ENCODE results near the gene TMEM126B.

The TMEM126B gene

DNA sequence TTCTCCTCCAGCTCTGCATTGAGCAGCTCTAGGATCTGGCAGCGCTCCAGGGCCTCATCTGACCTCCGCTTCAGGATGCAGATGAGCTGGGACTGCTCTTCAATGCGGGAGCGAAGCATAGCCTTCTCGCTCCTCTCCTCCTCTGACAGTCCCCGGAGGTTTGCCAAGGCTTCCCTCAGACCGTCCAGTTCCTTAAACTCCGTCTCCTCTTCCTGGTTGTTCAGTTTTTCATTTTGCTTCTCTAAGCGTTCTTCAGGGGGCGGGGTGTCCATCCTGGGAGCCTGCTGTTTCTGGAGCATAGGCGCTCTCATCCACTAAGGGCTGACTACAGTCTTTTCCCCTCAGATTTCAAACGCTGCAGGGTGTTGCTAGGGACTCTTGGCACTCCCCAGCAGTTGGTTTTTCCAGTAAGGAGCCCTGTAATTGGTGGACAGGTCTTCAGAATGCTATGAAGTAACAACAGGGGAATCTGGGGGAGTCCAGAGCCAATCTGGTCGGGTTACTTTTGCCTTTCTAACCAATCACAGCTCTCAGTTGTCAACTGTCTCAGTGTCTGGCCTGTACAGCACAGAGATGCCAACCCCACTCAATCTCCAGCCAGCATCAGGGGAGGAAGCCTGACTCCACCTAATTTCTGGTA, 57.5 kb downstream of the TMEM126B start, which contains the start of gene CCDC89:
Gene CCDC89 (minus strand): TSS at position 376 of the 640 bp plus-strand sequence. CDS start 65 bp downstream, at position 311.
- no peak for DNase-seq

Measured in CD4-positive, alpha-beta T cell treated with Interleukin-21 for 1 hour (primary cell).